HCEC 1CT (cell line): ENCODE measurements around the gene HEXIM1.

ENCODE experiments used
- DNase-seq: peaks from one replicate; pipeline ENCODE4 v3.0.0-alpha.2; 2017

HEXIM1 gene

GRCh38 chr17:45148183-45149036 lies at the start of gene HEXIM1:
Gene HEXIM1, plus strand, starts transcription at chr17:45148475. Its CDS starts 716 bp downstream, at chr17:45149191.
- DNase-seq = peak; percentile 100

- peak; percentile 59 for DNase-seq
These were observed 49.2 kb upstream of the HEXIM1 start for GRCh38 chr17:45098869-45099616.

GRCh38 chr17:45101546-45101882 lies 46.8 kb upstream of the HEXIM1 start:
- DNase-seq = no peak

GRCh38 chr17:45101883-45102811 lies 46.1 kb upstream of the HEXIM1 start:
- DNase-seq = no peak

- DNase-seq = no peak
These were observed 45.4 kb upstream of the HEXIM1 start for GRCh38 chr17:45102856-45103255.

- no peak for DNase-seq
These were observed 44.9 kb upstream of the HEXIM1 start for GRCh38 chr17:45103269-45103795.

GRCh38 chr17:45104029-45104428 lies 44.2 kb upstream of the HEXIM1 start:
- DNase-seq = no peak

- no peak for DNase-seq
These were observed 43.8 kb upstream of the HEXIM1 start for GRCh38 chr17:45104497-45104896.

GRCh38 chr17:45104907-45105624 lies 43.2 kb upstream of the HEXIM1 start:
- no peak for DNase-seq

- DNase-seq = no peak
These were observed 42.2 kb upstream of the HEXIM1 start for GRCh38 chr17:45106096-45106495.

GRCh38 chr17:45106582-45106981 lies 41.7 kb upstream of the HEXIM1 start:
- no peak for DNase-seq

- no peak for DNase-seq
These were observed 40.8 kb upstream of the HEXIM1 start for GRCh38 chr17:45107293-45108010.

- no peak for DNase-seq
These were observed 40.2 kb upstream of the HEXIM1 start for GRCh38 chr17:45108051-45108450.

- DNase-seq = no peak
These were observed 39.4 kb upstream of the HEXIM1 start for GRCh38 chr17:45108595-45109521.

- DNase-seq = no peak
These were observed 37.3 kb upstream of the HEXIM1 start for GRCh38 chr17:45110676-45111611.

GRCh38 chr17:45111850-45112249 lies 36.4 kb upstream of the HEXIM1 start:
- no peak for DNase-seq

GRCh38 chr17:45112559-45113423 lies 35.5 kb upstream of the HEXIM1 start:
- DNase-seq = no peak

GRCh38 chr17:45113424-45113754 lies 34.9 kb upstream of the HEXIM1 start:
- no peak for DNase-seq
